DOHH2 (cell line): ENCODE results near the gene TRERF1.

Experiments
- EZH2phosphoT487 ChIP-seq: fragments of 200-600 bp; sonication (generic); IDR thresholded peaks from 2 replicates; pipeline ENCODE4 v1.6.1; 2017; ENCODE audit warnings: borderline replicate concordance, mild to moderate bottlenecking, antibody characterized with exemption, low read length, moderate library complexity, mixed read lengths
- TF ChIP-seq, protein P1 (sequence below): fragments of 200-600 bp; sonication (generic); IDR thresholded peaks from one replicate; pipeline ENCODE4 v1.5.1; 2014; ENCODE audit warnings: antibody characterized with exemption, mild to moderate bottlenecking, low read depth, low read length; ENCODE audit not compliant: poor library complexity, severe bottlenecking

DNA sequence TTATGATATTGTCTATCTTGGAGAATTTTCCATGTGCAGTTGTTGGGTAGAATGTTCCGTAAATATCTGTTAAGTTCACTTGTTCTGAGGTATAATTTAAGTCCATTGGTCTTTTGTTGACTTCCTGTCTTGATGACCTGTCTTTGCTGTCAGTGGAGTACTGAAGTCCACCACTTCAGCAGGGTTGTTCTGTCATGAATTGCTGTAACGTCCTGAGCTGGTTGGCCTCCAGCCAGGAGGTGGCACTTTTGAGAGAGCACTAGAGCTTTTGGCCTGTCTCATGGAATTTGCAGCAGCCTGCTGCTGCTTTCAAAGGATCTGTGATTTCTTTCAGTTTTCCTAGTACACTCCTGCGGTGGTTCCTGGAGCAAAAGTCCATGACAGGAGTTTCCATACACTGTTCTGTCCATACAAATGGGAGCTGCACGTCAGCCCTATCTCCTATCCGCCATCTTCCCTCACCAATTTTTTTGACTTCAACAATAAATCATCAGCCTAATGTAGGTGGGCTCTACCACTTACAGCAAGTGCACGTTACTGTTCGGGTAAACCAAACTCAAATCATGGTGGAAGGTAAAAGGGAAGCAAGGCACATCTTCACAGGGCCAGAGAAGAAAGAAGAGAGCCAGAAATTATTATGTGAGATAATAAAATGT lies 46.9 kb upstream of the TRERF1 start:
- TF ChIP-seq, protein P1, sequence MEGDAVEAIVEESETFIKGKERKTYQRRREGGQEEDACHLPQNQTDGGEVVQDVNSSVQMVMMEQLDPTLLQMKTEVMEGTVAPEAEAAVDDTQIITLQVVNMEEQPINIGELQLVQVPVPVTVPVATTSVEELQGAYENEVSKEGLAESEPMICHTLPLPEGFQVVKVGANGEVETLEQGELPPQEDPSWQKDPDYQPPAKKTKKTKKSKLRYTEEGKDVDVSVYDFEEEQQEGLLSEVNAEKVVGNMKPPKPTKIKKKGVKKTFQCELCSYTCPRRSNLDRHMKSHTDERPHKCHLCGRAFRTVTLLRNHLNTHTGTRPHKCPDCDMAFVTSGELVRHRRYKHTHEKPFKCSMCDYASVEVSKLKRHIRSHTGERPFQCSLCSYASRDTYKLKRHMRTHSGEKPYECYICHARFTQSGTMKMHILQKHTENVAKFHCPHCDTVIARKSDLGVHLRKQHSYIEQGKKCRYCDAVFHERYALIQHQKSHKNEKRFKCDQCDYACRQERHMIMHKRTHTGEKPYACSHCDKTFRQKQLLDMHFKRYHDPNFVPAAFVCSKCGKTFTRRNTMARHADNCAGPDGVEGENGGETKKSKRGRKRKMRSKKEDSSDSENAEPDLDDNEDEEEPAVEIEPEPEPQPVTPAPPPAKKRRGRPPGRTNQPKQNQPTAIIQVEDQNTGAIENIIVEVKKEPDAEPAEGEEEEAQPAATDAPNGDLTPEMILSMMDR, result no peak
- TF ChIP-seq EZH2phosphoT487, result no peak
